Thyroid gland (tissue), 4 donors: ENCODE measurements around the gene RALB. TPM values are rescaled to one million over a fixed set of nuclear protein-coding genes. Genes with fewer than 3 reads are reported as not detected.
"Not testable (repeated sequence)": the region's sequence is repeated elsewhere in the genome, so short reads cannot be mapped to it uniquely, and the experiment has no call there.

Experiments used
- DNase-seq, 2 donors: peaks; one replicate each; pipeline ENCODE4 v3.0.0-alpha.2; 2019
- H3K27ac ChIP-seq, 3 donors: fragments of 200-600 bp; sonication (generic); 1 replicate in 2 of 3; 2 replicates in 1 of 3; pipeline ENCODE4 v1.5.1; 2016 to 2019; ENCODE audit warnings: mild to moderate bottlenecking in 1 of 3, moderate library complexity in 1 of 3
- H3K27me3 ChIP-seq: fragments of 200-600 bp; sonication (generic); one replicate; pipeline ENCODE4 v1.5.1; 2019
- H3K36me3 ChIP-seq, 2 donors: fragments of 200-600 bp; sonication (generic); one replicate each; pipeline ENCODE4 v1.5.1; 2016 to 2019
- H3K4me1 ChIP-seq, 2 donors: fragments of 200-600 bp; sonication (generic); one replicate each; pipeline ENCODE4 v1.5.1; 2017 to 2019
- H3K4me3 ChIP-seq, 3 donors: fragments of 200-600 bp; sonication (generic); replicated peaks in 1 of 3; 1 replicate in 2 of 3; 2 replicates in 1 of 3; pipeline ENCODE4 v1.5.1; 2016; ENCODE audit warnings: mild to moderate bottlenecking in 1 of 3
- H3K9me3 ChIP-seq: fragments of 200-600 bp; sonication (generic); one replicate; pipeline ENCODE4 v1.5.1; 2017
- CTCF ChIP-seq, 6 experiments: fragments of 200-600 bp in 3 of 6; fragments of 450-650 bp in 3 of 6; sonication (generic) in 3 of 6; IDR thresholded peaks; one replicate each; pipeline ENCODE4 v1.5.1; 2016 to 2019; ENCODE audit warnings: antibody characterized with exemption in 6 of 6, mild to moderate bottlenecking in 2 of 6, inconsistent platforms in 1 of 6, moderate library complexity in 1 of 6
- POLR2A ChIP-seq, 2 donors: fragments of 450-650 bp; IDR thresholded peaks; one replicate each; pipeline ENCODE4 v1.6.1; 2017; ENCODE audit warnings: antibody characterized with exemption in 2 of 2, mild to moderate bottlenecking in 2 of 2, moderate library complexity in 1 of 2
- WGBS, 2 donors: methylation state at CpG; one replicate each; pipeline ENCODE4 v1.1.5; 2017; 5-methylcytosine and 5-hydroxymethylcytosine counted together
- intact Hi-C: fragments of 100-400 bp; cut with DNase I; formaldehyde crosslinking; loops from one replicate; pipeline ENCODE4 v1.15.1; 2023
- total RNA-seq, 4 donors: library from RNA; depleted of rRNA; stranded (reverse); fragments of >200 nt; gene quantifications; one replicate each; pipeline ENCODE4 v1.2.3, GENCODE V29; 2016

The RALB gene
- total RNA-seq, 4 donors from 2014 or later, result 39.7 to 64.2 (median 45.4) TPM

GRCh38 chr2:120308038-120308910, 55.6 kb downstream of the RALB start:
- intact Hi-C loops, result no loop called here
- 85 to 87% methylated on average over 12 to 16 of the region's 16 CpGs for WGBS, 2 donors
- H3K27me3 ChIP-seq, result no peaks in the 10 kb centered on the region
- TF ChIP-seq POLR2A (IDR thresholded peaks at IDR 0.05), result no peak
- no peak for TF ChIP-seq CTCF (IDR thresholded peaks at IDR 0.05)
- no peak for DNase-seq
- no peaks in the 10 kb centered on the region for H3K9me3 ChIP-seq
- peaks cover 0 to 5% of the 10 kb centered on the region in 2 donors for H3K4me1 ChIP-seq
- H3K27ac ChIP-seq, result no peak overlapping the region
- no peak overlapping the region for H3K4me3 ChIP-seq
- no peaks in the 10 kb centered on the region for H3K36me3 ChIP-seq

DNA sequence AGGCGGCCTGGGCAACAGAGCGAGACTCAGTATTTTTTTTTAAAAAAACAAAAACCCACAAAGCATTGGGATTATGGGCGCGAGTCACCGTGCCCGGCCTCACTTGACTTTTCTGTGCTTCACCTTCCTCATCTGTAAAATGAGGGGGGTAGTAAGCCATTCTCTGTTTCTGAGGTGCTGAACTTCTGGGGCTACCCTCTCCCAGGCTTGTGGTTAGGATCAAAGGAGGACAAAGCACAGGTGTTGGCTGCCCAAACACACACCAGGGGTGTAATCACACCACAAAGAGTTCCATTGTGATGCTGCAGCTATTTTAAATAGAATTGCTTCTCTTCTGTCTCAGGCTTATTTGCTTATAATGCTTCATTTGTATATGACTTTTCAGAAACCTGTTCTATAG, 57.5 kb downstream of the RALB start:
- Histone ChIP-seq H3K27ac (no peak overlapping the region), H3K4me3 (no peak overlapping the region), H3K36me3 (no peaks in the 10 kb centered on the region), H3K9me3 (no peaks in the 10 kb centered on the region), H3K4me1 (peaks cover 0 to 5% of the 10 kb centered on the region in 2 donors), H3K27me3 (no peaks in the 10 kb centered on the region)
- DNase-seq, result no peak
- intact Hi-C loops, result loop anchor here (10.0 kb wide), 1 partner anchor 85 kb away; the partner anchor contains the start of gene TMEM185B
- no peak for TF ChIP-seq POLR2A (IDR thresholded peaks at IDR 0.05)
- TF ChIP-seq CTCF (IDR thresholded peaks at IDR 0.05), result no peak
- WGBS, 2 donors, result 94% methylated on average over 6 of the region's 6 CpGs

DNA sequence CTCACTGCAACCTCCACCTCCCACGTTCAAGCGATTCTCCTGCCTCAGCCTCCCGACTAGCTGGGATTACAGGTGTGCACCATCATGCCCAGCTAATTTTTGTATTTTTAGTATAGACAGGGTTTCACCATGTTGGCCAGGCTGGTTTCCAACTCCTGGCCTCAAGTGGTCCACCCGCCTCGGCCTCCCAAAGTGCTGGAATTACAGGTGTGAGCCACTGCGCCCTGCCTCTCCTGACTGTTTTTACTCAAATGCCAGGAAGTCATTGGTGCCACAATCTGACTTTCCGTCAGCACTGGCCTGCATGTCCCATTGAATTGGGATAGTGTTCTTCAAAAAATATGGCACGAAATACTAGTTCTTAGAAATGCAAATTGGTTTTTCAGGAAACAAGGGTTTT, 58.2 kb downstream of the RALB start:
- DNase-seq, H3K9me3 ChIP-seq, H3K4me3 ChIP-seq, H3K36me3 ChIP-seq, H3K27me3 ChIP-seq, H3K27ac ChIP-seq, H3K4me1 ChIP-seq: not testable (repeated sequence)
- intact Hi-C loops, result loop anchor here (10.0 kb wide), 1 partner anchor 86 kb away; the partner anchor contains the start of gene TMEM185B
- 95 to 98% methylated on average over 8 of the region's 8 CpGs for WGBS, 2 donors

GRCh38 chr2:120312076-120312475, 59.4 kb downstream of the RALB start:
- no peak overlapping the region for H3K27ac ChIP-seq
- no peak for TF ChIP-seq POLR2A (IDR thresholded peaks at IDR 0.05)
- WGBS, 2 donors, result 76 to 78% methylated on average over 6 of the region's 6 CpGs
- no peaks in the 10 kb centered on the region for H3K9me3 ChIP-seq
- no peak for DNase-seq
- intact Hi-C loops, result loop anchor here (10.0 kb wide), 1 partner anchor 87 kb away; the partner anchor contains the start of gene TMEM185B
- no peak overlapping the region for H3K4me3 ChIP-seq
- peaks cover 0 to 5% of the 10 kb centered on the region in 2 donors for H3K4me1 ChIP-seq
- H3K36me3 ChIP-seq, result no peaks in the 10 kb centered on the region
- no peaks in the 10 kb centered on the region for H3K27me3 ChIP-seq

DNA sequence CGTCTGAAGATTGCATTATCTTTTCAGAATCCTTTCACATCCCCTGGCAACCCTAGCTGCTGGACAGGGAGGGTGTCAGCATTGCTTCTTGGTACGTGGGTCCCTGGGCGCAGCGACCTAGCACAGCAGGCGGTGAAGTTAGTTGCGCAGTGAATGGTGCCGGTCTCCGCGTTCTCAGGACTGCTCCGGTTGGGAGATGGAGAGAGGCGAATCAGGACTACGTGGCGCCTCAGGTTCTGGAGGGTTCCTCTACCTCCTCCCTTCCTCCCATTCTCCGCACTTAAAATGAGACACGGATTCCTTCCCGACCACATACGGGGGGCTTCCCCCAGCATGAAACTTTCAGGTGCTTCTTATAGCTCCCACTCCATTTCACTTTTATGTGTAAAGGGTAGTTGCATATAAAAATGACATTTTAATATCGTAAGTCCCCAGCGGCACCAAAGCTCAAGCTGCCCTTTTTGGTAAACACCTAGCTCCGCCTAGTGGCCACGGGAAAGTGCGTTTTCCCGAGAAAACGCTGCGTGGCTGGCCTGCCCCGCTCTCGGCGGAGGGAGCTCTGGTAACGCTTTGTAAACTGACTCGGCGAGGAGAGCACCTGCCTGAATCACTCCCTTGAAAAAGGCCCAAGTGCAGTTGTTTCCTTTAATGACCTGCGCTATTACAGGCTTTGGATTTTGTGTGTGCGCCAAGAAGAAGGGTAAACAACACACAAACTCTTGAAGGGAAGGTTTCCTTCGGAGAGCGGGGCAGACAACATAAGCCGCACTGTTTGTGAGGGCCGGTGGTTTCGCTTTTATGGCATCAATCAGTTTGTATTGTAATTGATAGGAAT, 60.4 kb downstream of the RALB start:
- intact Hi-C loops, result loop anchor here (10.0 kb wide), 1 partner anchor 88 kb away; the partner anchor contains the start of gene TMEM185B
- Histone ChIP-seq H3K9me3 (no peaks in the 10 kb centered on the region), H3K4me3 (peak overlapping the region in 1 of 3 donors; percentile 27), H3K27ac (peak overlapping the region in 2 of 3 donors; percentile 16 to 41), H3K36me3 (no peaks in the 10 kb centered on the region), H3K27me3 (no peaks in the 10 kb centered on the region), H3K4me1 (peaks cover 0 to 5% of the 10 kb centered on the region in 2 donors)
- TF ChIP-seq POLR2A (IDR thresholded peaks at IDR 0.05), result no peak
- TF ChIP-seq CTCF (IDR thresholded peaks at IDR 0.05), result peak; percentile 74 to 94 (median 88)
- DNase-seq, result peak; percentile 84 to 90
- WGBS, 2 donors, result 7 to 13% methylated on average over 31 to 38 of the region's 38 CpGs
